ENCODE data around the gene TRAPPC6A. TPM values are rescaled to one million over a fixed set of nuclear protein-coding genes. Genes with fewer than 3 reads are reported as not detected.

The TRAPPC6A gene
- total and polyA plus RNA-seq, 2 of the 13 experiments (the other 11 are each of a cell fraction or from before 2014, with no cell fraction given): 6.5 to 21.0 TPM

- TF ChIP-seq SKIL (CRISPR knock-in tag; IDR thresholded peaks at IDR 0.05; ENCODE audit: borderline replicate concordance) (0 out of 2 replicates have a peak, but pooled peaks have one; percentile 24), ZNF777 (CRISPR knock-in tag; IDR thresholded peaks at IDR 0.05) (no peak), SMAD3 (CRISPR knock-in tag; IDR thresholded peaks at IDR 0.05) (no peak), ZBTB49 (CRISPR knock-in tag; IDR thresholded peaks at IDR 0.05; ENCODE audit: borderline replicate concordance) (no peak), AGO1 (IDR thresholded peaks at IDR 0.05; ENCODE audit: low read depth, low read length, poor library complexity, severe bottlenecking) (no peak), RBAK (CRISPR knock-in tag; IDR thresholded peaks at IDR 0.05) (no peak), PRMT3 (CRISPR knock-in tag; IDR thresholded peaks at IDR 0.05; ENCODE audit: borderline replicate concordance, low read depth) (no peak), HNF1A (IDR thresholded peaks at IDR 0.05; ENCODE audit: low read depth) (no peak), HNF1A (CRISPR knock-in tag; IDR thresholded peaks at IDR 0.05; ENCODE audit: borderline replicate concordance) (no peak), MYNN (CRISPR knock-in tag; IDR thresholded peaks at IDR 0.05; ENCODE audit: low read depth) (no peak), SMYD3 (CRISPR knock-in tag; IDR thresholded peaks at IDR 0.05) (no peak), CENPX (CRISPR knock-in tag; IDR thresholded peaks at IDR 0.05) (no peak), THAP11 (CRISPR knock-in tag; IDR thresholded peaks at IDR 0.05) (peak; percentile 40; the same call in 1 of the 2 replicates), ZNF556 (CRISPR knock-in tag; IDR thresholded peaks at IDR 0.05; ENCODE audit: borderline replicate concordance) (0 out of 2 replicates have a peak, but pooled peaks have one; percentile 48), RCOR2 (CRISPR knock-in tag; IDR thresholded peaks at IDR 0.05) (no peak), ZBTB7B (CRISPR knock-in tag; IDR thresholded peaks at IDR 0.05) (no peak), MED13 (CRISPR knock-in tag; IDR thresholded peaks at IDR 0.05) (no peak), HNF1B (CRISPR knock-in tag; IDR thresholded peaks at IDR 0.05) (0 out of 2 replicates have a peak, but pooled peaks have one; percentile 29), ZNF781 (CRISPR knock-in tag; IDR thresholded peaks at IDR 0.05; ENCODE audit: borderline replicate concordance, not compliant biosample characterization) (no peak), ZNF703 (CRISPR knock-in tag; IDR thresholded peaks at IDR 0.05; ENCODE audit: borderline replicate concordance) (no peak)
These were observed 52.0 kb downstream of the TRAPPC6A start (continued) for GRCh38 chr19:45125975-45126493.

Measured in HepG2 (cell line).